Peyer's patch (tissue), 4 donors: Measurements from ENCODE around the gene ADK.

ENCODE experiments used
- POLR2A ChIP-seq, 2 donors: fragments of 450-650 bp; IDR thresholded peaks; one replicate each; pipeline ENCODE4 v1.5.1; 2017; ENCODE audit warnings: antibody characterized with exemption in 2 of 2, mild to moderate bottlenecking in 2 of 2, moderate library complexity in 2 of 2
- TF ChIP-seq, protein P1 (sequence below), 6 experiments: fragments of 450-650 bp in 4 of 6; fragments of 200-600 bp in 2 of 6; sonication (generic) in 1 of 6; IDR thresholded peaks; one replicate each; pipeline ENCODE4 v1.5.1; 2017 to 2019; ENCODE audit warnings: antibody characterized with exemption in 6 of 6, mild to moderate bottlenecking in 3 of 6, moderate library complexity in 1 of 6

DNA sequence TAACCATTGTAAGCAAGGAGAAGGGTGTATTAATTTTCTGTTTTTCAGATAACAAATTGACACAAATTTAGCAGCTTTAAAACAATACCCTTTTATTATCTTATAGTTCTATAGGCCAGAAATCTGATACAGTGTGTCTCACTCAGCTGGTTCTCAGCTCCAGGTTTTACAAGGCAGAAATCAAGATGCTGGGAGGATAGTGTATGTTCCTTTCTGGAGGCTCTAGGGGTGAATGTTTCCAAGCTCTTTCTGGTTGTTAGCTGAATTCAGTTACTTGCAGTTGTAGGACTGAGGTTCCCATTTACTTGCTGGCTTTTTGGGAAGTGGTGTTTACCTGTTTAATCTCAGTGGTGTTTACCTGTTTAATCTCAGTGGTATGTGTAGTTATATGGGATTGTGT is 125.4 kb downstream of the ADK start:
- TF ChIP-seq POLR2A (IDR thresholded peaks at IDR 0.05): no peak
- TF ChIP-seq, protein P1, sequence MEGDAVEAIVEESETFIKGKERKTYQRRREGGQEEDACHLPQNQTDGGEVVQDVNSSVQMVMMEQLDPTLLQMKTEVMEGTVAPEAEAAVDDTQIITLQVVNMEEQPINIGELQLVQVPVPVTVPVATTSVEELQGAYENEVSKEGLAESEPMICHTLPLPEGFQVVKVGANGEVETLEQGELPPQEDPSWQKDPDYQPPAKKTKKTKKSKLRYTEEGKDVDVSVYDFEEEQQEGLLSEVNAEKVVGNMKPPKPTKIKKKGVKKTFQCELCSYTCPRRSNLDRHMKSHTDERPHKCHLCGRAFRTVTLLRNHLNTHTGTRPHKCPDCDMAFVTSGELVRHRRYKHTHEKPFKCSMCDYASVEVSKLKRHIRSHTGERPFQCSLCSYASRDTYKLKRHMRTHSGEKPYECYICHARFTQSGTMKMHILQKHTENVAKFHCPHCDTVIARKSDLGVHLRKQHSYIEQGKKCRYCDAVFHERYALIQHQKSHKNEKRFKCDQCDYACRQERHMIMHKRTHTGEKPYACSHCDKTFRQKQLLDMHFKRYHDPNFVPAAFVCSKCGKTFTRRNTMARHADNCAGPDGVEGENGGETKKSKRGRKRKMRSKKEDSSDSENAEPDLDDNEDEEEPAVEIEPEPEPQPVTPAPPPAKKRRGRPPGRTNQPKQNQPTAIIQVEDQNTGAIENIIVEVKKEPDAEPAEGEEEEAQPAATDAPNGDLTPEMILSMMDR (IDR thresholded peaks at IDR 0.05): no peak
